Measurements from ENCODE around the gene MYH14.
A peak's percentile ranks its signal among the peaks of the same experiment; 100 is the strongest.
"Not testable (repeated sequence)": the region's sequence is repeated elsewhere in the genome, so short reads cannot be mapped to it uniquely, and the experiment has no call there.

The MYH14 gene

DNA sequence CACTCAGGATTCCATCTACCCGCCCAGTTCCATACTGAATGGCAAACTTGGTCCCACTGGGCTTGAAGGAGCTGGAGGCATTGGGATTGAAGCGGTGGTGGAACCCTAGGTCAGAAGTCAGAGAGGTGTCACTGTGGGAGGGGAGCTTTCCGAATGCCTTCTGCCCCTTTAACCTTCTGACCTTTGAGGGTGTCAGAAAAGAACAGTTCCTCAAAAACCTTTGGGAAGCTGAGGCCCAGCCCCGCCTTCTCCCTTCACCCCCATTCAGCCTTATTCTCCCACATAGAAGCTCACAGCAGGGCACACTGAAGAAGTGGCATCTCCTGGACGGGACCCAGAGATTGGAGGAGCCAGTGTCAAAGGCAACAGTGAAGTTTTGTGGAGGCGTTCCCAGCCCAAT, 133.6 kb downstream of the MYH14 start:
- DNase-seq, result not testable (repeated sequence)

DNA sequence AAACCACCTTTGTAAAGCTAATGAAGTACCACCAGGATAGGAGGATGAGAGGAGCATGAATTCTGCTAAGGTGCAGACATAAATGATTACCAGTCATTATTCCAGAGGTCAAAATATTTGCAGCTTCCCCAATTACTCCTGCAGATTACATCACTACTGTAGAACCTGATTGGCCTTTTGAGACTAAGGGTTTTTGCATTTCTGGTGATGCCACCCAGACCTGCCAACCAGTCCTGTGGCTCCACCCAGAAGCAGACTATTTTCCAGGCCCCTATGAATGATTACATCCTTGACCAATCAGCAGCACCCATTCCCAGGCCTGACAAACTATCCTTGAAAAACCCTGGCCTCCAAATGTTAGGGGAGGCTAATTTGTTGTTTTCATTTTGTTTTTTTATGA, 136.9 kb downstream of the MYH14 start:
- no peak for DNase-seq

DNA sequence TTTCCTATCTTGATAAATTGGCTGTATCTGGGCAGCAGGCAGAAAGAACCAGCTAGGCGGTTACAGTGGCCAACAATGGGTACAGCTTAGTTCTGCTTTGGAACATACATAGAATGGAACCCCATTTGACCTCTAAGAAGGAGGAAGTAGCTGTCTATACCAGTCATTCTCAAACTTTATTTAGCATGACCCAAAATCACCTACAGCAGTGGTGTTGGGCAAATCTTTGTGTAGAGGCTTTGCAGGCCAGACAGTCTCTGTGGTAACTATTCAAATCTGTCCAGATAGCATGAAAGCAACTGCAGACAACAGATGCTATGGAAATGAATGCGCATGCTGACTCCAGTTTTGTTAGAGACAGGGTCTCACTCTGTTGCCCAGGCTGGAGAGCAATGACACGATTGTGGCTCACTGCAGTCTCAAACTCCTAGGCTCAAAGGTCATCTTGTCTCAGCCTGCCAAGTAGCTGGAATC, 137.7 kb downstream of the MYH14 start:
- DNase-seq, result no peak

DNA sequence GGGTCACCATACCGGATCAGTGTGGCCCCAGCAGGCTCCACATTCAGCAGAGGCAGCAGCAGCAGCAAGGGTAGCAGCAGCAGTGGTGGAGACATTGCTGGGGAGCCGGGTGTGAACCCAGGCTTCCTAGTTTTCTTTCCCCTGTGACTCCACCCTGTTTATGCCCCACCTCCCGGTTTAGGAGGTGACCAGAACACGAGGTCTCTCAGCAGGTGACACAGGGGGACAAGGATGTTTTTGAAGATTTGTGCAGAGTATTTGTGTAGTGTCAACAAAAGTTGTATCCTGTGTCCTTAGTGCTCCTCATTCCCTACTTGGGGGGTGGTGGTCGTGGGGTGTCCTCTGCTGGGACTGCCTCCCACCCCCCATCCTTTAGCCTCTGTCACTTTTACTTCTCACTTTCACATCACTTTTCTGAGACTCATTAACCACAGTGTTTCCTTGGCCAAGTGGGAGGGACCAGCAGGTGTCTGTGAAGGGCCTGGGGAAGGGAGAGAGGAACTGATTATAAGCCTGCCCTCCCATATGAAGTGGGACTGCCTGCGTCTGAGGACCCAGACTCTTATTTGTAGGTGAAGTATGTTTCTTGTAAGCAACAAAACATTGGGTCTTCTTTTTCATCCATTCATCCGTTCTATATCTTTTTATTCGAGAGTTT, 141.4 kb downstream of the MYH14 start:
- no peak for DNase-seq

DNA sequence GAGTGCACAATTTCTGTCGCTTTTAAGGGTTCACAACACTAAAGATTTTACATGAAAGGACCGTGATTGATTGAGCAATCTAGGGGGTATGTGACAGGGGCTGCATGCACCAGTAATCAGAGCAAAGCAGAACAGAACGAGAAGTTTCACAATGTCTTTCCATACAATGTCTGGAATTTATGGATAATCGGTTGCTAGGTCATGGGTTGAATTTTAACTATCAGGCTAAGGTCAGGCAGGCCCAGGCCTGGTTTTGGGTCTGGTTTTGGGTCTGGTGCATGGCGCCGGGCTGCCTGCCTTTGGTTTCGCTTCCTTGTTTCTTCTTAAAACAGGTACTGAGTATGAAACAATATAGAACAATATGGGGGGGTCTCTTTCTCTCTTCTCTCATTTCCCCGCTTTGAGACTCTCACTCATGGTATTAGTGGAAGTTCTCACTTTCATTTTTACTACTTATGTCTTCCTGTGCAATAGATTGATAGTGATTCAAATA, 143.7 kb downstream of the MYH14 start:
- DNase-seq, result not testable (repeated sequence)

DNA sequence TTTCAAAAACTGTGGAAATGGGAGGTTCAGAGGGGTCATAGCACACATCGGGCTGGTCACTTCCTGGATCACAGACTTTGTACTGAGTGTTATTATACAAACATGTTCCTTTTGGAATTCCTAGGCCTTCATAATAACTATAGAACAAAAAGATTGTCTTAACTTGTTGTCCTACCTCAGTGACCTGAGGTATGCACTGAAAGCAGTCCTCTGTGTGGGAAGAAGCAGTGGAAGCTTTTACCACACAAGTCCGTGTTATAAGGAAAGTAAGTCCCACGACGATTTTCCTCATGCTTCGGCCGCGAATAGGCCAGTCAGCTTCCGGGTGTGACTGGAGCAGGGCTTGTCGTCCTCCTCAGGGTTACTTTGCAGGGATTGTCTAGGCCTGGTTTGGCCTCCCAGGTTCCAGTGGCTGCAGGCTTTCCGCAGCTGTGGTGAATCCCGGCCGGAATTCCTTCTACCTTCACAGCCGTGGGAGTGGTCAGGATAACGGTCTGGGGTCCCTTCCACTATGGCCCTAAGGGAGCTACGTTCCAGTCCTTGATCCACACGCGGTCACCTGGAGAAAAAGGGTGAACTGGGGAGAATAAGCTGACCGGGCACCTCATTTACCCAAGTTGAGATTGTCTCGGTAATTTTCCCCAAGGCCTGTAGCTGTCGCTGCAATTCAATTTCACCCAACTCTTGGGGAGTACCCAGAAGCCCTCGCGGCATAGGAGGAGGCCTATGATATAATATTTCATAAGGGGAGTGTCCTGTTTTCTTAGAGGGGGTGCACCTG, 146.0 kb downstream of the MYH14 start:
- no peak for DNase-seq

DNA sequence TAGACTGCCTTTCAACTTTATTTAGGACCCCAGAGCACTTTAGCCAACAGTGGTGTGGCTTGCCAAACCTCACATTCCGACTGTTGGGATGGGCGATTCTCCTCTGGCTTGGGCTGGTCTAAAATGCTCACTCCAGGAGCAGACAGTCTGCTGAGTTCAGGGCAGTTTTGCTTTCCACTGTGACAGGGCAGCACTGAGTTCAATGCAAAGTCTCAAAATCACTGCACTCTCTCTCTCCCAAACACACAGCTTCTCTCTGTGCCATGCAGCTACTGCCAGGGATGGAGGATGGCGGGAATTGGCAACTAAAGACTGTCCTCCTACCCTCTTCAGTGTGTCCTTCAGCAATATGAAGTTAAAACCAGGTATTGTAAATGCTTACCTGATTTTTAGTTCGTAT, 148.8 kb downstream of the MYH14 start:
- DNase-seq, result no peak

DNA sequence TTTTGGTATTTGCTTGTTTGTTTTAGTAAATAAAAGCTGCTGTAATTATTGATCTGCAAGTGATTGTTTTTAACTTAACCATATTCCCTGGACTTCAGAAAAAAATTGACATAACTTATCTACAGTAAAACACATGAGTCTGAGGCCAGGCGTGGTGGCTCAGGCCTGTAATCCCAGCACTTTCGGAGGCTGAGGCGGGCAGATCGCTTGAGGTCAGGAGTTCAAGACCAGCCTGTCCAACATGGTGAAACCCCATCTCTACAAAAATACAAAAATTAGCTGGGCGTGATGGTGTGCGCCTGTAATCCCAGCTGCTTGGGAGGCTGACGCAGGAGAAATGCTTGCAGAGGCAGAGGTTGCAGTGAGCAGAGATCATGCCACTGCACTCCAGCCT, 150.1 kb downstream of the MYH14 start:
- DNase-seq, result not testable (repeated sequence)

DNA sequence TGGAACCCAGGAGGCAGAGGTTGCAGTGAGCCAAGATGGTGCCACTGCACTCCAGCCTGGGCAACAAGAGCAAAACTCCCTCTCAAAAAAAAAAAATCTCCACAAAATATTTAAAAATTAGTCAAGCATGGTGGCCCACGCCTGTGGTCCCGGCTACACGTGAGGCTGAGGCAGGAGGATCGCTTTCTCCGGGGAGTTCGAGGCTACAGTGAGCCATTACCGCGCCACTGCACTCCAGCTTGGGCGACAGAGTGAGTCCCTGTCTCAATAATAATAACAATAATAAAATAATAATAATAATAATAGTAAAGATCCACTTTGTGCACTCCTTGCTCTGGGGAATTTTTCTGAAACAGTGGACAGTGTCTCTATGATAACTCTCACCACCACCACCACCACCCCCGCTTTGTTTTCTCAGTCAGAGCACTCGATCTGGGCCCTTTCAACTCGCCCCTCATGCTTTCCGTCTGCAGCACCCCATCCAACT, 153.3 kb downstream of the MYH14 start:
- DNase-seq, result no peak

DNA sequence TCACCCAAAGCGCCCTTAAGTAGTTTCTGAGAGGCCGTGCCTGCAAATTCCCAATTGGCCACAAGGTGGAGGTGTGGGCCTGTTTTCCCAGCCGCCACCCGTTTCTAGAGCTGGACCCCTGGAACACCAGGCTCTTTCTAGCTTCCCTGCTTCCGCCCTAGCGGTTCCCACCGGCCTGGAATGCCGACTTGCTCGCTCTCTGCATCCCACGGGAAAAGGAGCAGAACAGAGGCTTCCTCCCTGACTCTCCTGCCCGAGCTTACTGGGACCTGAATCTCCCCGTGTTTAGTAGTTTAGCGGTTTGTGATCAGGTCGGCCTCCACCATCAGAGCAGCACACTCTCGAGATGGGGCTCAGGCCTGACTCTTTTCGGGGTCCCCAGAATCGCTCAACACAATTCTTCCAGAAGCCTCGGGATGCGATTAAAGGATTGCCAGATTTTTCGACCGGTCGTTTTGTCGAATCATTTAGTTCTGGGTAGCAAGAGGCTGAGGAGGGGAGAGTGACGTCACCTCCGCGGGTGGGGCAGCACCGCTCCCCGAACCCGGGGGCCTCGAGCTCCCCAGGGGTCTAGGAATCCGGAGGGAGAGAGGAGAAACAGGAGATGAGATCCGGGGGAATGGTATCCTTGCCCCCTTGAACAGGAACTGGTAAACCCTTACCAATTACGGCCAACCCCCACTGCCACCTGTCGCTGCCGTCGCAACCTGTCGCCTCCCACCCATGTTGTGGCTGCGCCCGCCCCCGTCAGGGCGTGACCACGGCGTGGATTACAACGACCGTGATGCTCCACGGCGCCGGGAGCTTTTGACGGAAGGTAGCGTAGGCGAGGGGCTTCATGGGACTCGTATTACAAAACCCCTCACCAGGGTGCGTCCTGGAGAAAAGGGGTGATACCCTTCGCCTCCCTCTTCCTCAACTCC, 154.0 kb downstream of the MYH14 start:
- DNase-seq, result peak; percentile 76

DNA sequence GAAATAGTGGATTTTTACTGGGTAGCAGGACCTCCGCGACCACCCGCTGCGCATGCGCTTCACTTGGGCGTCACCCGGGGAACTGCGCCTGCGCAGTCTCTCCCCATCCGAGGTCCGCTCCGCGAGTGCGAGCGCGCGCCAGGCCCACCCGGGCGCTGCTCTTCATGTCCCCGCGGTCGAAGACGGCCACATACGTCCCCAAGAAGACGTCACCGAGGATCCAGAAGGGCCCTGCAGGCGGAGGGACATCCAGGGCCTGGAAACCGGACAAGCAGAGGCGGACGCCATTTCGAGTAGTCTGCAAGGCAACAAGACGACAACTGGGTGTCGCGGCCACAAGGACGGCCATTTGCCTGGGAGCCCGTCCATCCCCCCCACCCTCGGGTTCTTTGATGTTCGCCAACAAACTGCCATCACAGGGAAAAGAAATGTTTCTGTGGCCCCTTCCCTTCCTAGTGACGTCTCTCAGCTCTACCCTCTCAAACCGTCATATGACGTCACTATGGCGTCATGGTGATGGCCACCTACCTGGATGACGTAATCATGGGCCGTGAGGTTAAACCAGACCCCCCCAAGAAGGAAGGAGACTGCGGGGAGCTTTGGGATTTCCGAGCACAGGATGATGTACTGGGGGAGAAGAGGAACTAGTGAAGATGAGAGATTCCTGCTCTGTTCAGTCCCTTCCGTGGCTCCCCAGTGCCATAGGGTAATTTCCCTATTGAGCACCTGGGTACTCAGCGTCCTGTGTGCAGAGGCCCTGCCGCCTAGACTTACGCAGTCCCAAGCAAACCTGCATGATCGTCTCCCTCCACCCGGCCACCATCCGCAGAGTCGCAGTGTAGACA, 155.3 kb downstream of the MYH14 start:
- no peak for DNase-seq

DNA sequence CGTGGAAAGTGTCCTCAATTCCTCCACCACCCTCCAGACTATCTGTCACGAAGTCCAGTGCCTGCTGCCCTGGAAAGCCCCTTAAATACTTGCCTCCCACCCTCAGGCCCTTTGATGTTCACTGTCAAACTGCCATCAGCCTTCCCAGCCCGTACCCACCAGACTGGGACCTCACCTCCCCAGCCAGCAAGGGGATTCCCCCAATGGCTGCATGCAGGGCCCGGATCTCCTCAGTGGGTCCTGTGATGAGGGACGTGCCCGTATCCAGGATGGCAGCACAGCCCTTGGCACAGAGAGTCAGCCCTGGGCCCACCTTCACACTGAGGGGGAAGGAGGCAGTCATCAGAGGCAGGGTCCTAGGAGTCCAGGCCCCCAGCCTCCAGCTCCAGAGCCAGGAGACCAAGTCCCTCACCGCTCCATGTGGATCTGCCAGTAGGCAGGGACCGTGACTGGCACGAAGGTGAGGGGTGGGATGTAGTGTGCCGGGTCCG, 156.0 kb downstream of the MYH14 start:
- DNase-seq, result no peak
